HFF-Myc (cell line): ENCODE measurements around the gene ANXA8L1.
"Not testable (repeated sequence)": the region's sequence is repeated elsewhere in the genome, so short reads cannot be mapped to it uniquely, and the experiment has no call there.

Experiments
- DNase-seq: peaks from one replicate; pipeline ENCODE4 v3.0.0-alpha.2; 2011; ENCODE audit warnings: low read depth; ENCODE audit errors: extremely low read depth
- H3K4me3 ChIP-seq: replicated peaks from 2 replicates; pipeline ENCODE4 v1.5.1; 2011; ENCODE audit warnings: low read depth, mild to moderate bottlenecking, control low read depth, low read length

ANXA8L1 gene

DNA sequence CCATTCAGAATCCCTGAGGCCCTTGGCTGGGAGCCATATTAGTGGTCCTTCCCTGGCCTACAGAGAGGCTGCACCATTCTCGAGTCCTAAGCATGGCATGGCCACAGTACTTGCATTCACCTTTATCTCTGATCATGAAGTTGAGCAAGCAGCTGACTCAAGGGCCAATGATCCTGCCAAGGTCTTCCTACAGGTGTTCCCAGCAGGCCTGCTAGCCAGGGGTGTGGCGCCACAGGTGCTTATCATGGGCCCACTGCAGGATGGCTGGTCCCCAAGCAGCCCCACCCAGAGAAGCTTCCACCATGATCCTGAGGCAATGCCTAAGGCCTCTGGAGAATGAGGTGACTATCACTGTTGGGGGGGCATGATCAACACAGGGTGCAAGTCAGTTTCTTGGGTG, 48.0 kb downstream of the ANXA8L1 start:
- not testable (repeated sequence) for DNase-seq, H3K4me3 ChIP-seq

GRCh38 chr10:46440942-46441341, 65.4 kb downstream of the ANXA8L1 start:
- H3K4me3 ChIP-seq, DNase-seq: not testable (repeated sequence)
